Astrocyte of the cerebellum (primary cell): ENCODE results near the gene MRM3.
"Not testable (repeated sequence)": the region's sequence is repeated elsewhere in the genome, so short reads cannot be mapped to it uniquely, and the experiment has no call there.

Experiments used
- DNase-seq: peaks from one replicate; pipeline ENCODE4 v3.0.0-alpha.2; 2011; ENCODE audit warnings: low read depth
- H3K4me3 ChIP-seq: 2 replicates; pipeline ENCODE4 v1.5.1; 2011; ENCODE audit warnings: mild to moderate bottlenecking, low read depth, low read length, moderate library complexity
- CTCF ChIP-seq: IDR thresholded peaks from 2 replicates; pipeline ENCODE4 v1.5.1; 2012; ENCODE audit warnings: low read length, low read depth, moderate library complexity, mild to moderate bottlenecking; ENCODE audit errors: missing control alignments
- in situ Hi-C: cut with HindIII; loops from 2 replicates; pipeline ENCODE4 v1.10.0; 2017; ENCODE audit warnings: low sequenced_read_pairs

MRM3 gene

GRCh38 chr17:742147-742793 is 39.9 kb upstream of the MRM3 start:
- H3K4me3 ChIP-seq, result no peak overlapping the region
- no peak for TF ChIP-seq CTCF
- no peak for DNase-seq
- in situ Hi-C loops, result no loop called here

GRCh38 chr17:743139-743538 is 39.0 kb upstream of the MRM3 start:
- TF ChIP-seq CTCF, result no peak
- in situ Hi-C loops, result no loop called here
- no peak overlapping the region for H3K4me3 ChIP-seq
- DNase-seq, result no peak

- H3K4me3 ChIP-seq, result no peak overlapping the region
- TF ChIP-seq CTCF, result no peak
- DNase-seq, result no peak
- in situ Hi-C loops, result no loop called here
Measured at GRCh38 chr17:744937-745336, 37.2 kb upstream of the MRM3 start.

GRCh38 chr17:745406-745805 is 36.7 kb upstream of the MRM3 start:
- in situ Hi-C loops, result no loop called here
- no peak for TF ChIP-seq CTCF
- DNase-seq, result no peak
- H3K4me3 ChIP-seq, result no peak overlapping the region

- in situ Hi-C loops, result no loop called here
- no peak for DNase-seq
- no peak for TF ChIP-seq CTCF
- H3K4me3 ChIP-seq, result no peak overlapping the region
Measured at GRCh38 chr17:746181-746580, 36.0 kb upstream of the MRM3 start.

GRCh38 chr17:746783-747629 is 35.1 kb upstream of the MRM3 start:
- in situ Hi-C loops, result no loop called here
- no peak overlapping the region for H3K4me3 ChIP-seq
- no peak for DNase-seq
- TF ChIP-seq CTCF, result no peak

- in situ Hi-C loops, DNase-seq: not testable (repeated sequence)
Measured at GRCh38 chr17:748604-749003, 33.5 kb upstream of the MRM3 start.

GRCh38 chr17:749359-749758 is 32.8 kb upstream of the MRM3 start:
- DNase-seq, H3K4me3 ChIP-seq, in situ Hi-C loops: not testable (repeated sequence)

More at GRCh38 chr17:748604-749003, 33.5 kb upstream of the MRM3 start:
- H3K4me3 ChIP-seq, result not testable (repeated sequence)
